ENCODE measurements around the gene ANGPT4. TPM values are rescaled to one million over a fixed set of nuclear protein-coding genes. Genes with fewer than 3 reads are reported as not detected.

Gene ANGPT4
- total RNA-seq, 1 experiment from 2014 or later, result not detected

GRCh38 chr20:889106-889505 is 27.0 kb downstream of the ANGPT4 start:
- in situ Hi-C loops (cut with HindIII; ENCODE audit: low pct_unique_long_range_greater_than_20kb, low sequenced_read_pairs), result no loop called here
- DNase-seq (ENCODE audit: low read depth, low spot score) (peak; percentile 7), ATAC-seq (no peak)
- CTCF ChIA-PET, result no interaction called here
- POLR2A ChIA-PET, result no interaction called here
- BruUV-seq (replicated peaks), result no TSS peak
- Histone ChIP-seq H3K27ac (ENCODE audit: low read length) (no peak overlapping the region), H3K36me3 (ENCODE audit: control insufficient read depth, insufficient read depth, low read length) (no peaks in the 10 kb centered on the region), H3K9me3 (ENCODE audit: control insufficient read depth, insufficient read depth, low read depth, low read length) (no peaks in the 10 kb centered on the region), H3K4me1 (ENCODE audit: control insufficient read depth, insufficient read depth, low read length) (no peaks in the 10 kb centered on the region), H3K4me3 (ENCODE audit: low read depth in 2 of 2, low read length in 2 of 2) (no peak overlapping the region), H3K27me3 (ENCODE audit: control insufficient read depth, insufficient read depth, low read length) (no peaks in the 10 kb centered on the region)
- intact Hi-C loops (cut with micrococcal nuclease; ENCODE audit: unreplicated experiment), result no loop called here
- TF ChIP-seq, protein P1, sequence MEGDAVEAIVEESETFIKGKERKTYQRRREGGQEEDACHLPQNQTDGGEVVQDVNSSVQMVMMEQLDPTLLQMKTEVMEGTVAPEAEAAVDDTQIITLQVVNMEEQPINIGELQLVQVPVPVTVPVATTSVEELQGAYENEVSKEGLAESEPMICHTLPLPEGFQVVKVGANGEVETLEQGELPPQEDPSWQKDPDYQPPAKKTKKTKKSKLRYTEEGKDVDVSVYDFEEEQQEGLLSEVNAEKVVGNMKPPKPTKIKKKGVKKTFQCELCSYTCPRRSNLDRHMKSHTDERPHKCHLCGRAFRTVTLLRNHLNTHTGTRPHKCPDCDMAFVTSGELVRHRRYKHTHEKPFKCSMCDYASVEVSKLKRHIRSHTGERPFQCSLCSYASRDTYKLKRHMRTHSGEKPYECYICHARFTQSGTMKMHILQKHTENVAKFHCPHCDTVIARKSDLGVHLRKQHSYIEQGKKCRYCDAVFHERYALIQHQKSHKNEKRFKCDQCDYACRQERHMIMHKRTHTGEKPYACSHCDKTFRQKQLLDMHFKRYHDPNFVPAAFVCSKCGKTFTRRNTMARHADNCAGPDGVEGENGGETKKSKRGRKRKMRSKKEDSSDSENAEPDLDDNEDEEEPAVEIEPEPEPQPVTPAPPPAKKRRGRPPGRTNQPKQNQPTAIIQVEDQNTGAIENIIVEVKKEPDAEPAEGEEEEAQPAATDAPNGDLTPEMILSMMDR (IDR thresholded peaks at IDR 0.05), result no peak
- no peak for TF ChIP-seq POLR2AphosphoS5 (IDR thresholded peaks at IDR 0.05; ENCODE audit: low read depth, low read length)
- no peak for TF ChIP-seq TCF7L2 (IDR thresholded peaks at IDR 0.05; ENCODE audit: low read depth, low read length)
- TF ChIP-seq SIN3A (IDR thresholded peaks at IDR 0.05; ENCODE audit: borderline replicate concordance, insufficient read depth, low read depth, low read length), result no peak
- TF ChIP-seq REST (IDR thresholded peaks at IDR 0.05; ENCODE audit: insufficient read depth in 1 of 2, low read depth in 2 of 2, low read length in 1 of 2), result no peak

- TF ChIP-seq, protein P1 (IDR thresholded peaks at IDR 0.05), result no peak
- no peak for TF ChIP-seq POLR2AphosphoS5 (IDR thresholded peaks at IDR 0.05; ENCODE audit: low read depth, low read length)
- TF ChIP-seq TCF7L2 (IDR thresholded peaks at IDR 0.05; ENCODE audit: low read depth, low read length), result no peak
- no peak for TF ChIP-seq SIN3A (IDR thresholded peaks at IDR 0.05; ENCODE audit: borderline replicate concordance, insufficient read depth, low read depth, low read length)
- TF ChIP-seq REST (IDR thresholded peaks at IDR 0.05; ENCODE audit: insufficient read depth in 1 of 2, low read depth in 2 of 2, low read length in 1 of 2), result no peak
- ChIA-PET CTCF (interaction anchor here (0.6 kb wide), 1 partner anchor 297 kb away, joined by 4 read pairs; no protein-coding TSS in a partner anchor), POLR2A (no interaction called here)
- intact Hi-C loops (cut with micrococcal nuclease; ENCODE audit: unreplicated experiment) (no loop called here), in situ Hi-C loops (cut with HindIII; ENCODE audit: low pct_unique_long_range_greater_than_20kb, low sequenced_read_pairs) (no loop called here)
- no peak overlapping the region for H3K27ac ChIP-seq (ENCODE audit: low read length)
- no peak overlapping the region for H3K4me3 ChIP-seq (ENCODE audit: low read depth in 2 of 2, low read length in 2 of 2)
- no peaks in the 10 kb centered on the region for H3K4me1 ChIP-seq (ENCODE audit: control insufficient read depth, insufficient read depth, low read length)
- ATAC-seq (no peak), DNase-seq (ENCODE audit: low read depth, low spot score) (no peak)
- no peaks in the 10 kb centered on the region for H3K9me3 ChIP-seq (ENCODE audit: control insufficient read depth, insufficient read depth, low read depth, low read length)
- no TSS peak for BruUV-seq (replicated peaks)
- no peaks in the 10 kb centered on the region for H3K36me3 ChIP-seq (ENCODE audit: control insufficient read depth, insufficient read depth, low read length)
- H3K27me3 ChIP-seq (ENCODE audit: control insufficient read depth, insufficient read depth, low read length), result no peaks in the 10 kb centered on the region
Observed at GRCh38 chr20:888057-888456, 28.1 kb downstream of the ANGPT4 start.
